SK-N-SH (cell line): ENCODE data around the gene CCDC148. TPM values are rescaled to one million over a fixed set of nuclear protein-coding genes. Genes with fewer than 3 reads are reported as not detected.

Experiments
- CTCF ChIA-PET: fragments of 300-600, 350-600 bp; formaldehyde crosslinking; extraction: SDS; loops from one replicate; lab custom pipeline; 2021; lab: Yijun Ruan, JAX
- POLR2A ChIA-PET: fragments of 350-600 bp; sonication (Branson Sonifier 250); formaldehyde crosslinking; extraction: SDS; loops from one replicate; lab custom pipeline; 2020; ENCODE audit warnings: antibody characterized with exemption, inconsistent platforms; lab: Yijun Ruan, JAX
- DNase-seq: peaks from one replicate; pipeline ENCODE4 v3.0.0; 2012
- H2AFZ ChIP-seq: fragments of 200-600 bp; sonication (generic); 2 replicates; pipeline ENCODE4 v1.8.1; 2016; ENCODE audit warnings: antibody characterized with exemption, mild to moderate bottlenecking, low read depth
- H3F3A ChIP-seq: fragments of 200-600 bp; sonication (generic); replicated peaks from 2 replicates; pipeline ENCODE3; 2016; ENCODE audit warnings: antibody characterized with exemption, mild to moderate bottlenecking; ENCODE audit not compliant: insufficient read depth
- H3K27ac ChIP-seq, 2 experiments: fragments of 200-500 bp in 1 of 2; fragments of 200-600 bp in 1 of 2; sonication (Bioruptor generic) in 1 of 2; sonication (generic), shearing (Covaris generic) in 1 of 2; 2 replicates each; pipeline versions ENCODE4 v1.5.1 to v1.6.1; 2014 to 2016; ENCODE audit warnings: low read depth in 2 of 2, inconsistent platforms in 1 of 2, low read length in 1 of 2, mild to moderate bottlenecking in 1 of 2, mixed read lengths in 1 of 2
- H3K27me3 ChIP-seq: fragments of 200-600 bp; sonication (generic), shearing (Covaris generic); 2 replicates; pipeline ENCODE4 v1.6.1; 2016; ENCODE audit warnings: mixed run types; ENCODE audit not compliant: insufficient read depth
- H3K36me3 ChIP-seq, 2 experiments: fragments of 200-500 bp in 1 of 2; fragments of 200-600 bp in 1 of 2; sonication (Bioruptor generic) in 1 of 2; sonication (generic) in 1 of 2; replicated peaks in 1 of 2; 2 replicates each; pipeline versions ENCODE3 to v1.5.1; 2014 to 2016; ENCODE audit warnings: low read length in 1 of 2, mild to moderate bottlenecking in 1 of 2; ENCODE audit not compliant: insufficient read depth in 2 of 2, control insufficient read depth in 1 of 2
- H3K4me1 ChIP-seq, 2 experiments: fragments of 200-500 bp in 1 of 2; fragments of 200-600 bp in 1 of 2; sonication (Bioruptor generic) in 1 of 2; sonication (generic), shearing (Covaris generic) in 1 of 2; 2 replicates each; pipeline versions ENCODE4 v1.5.1 to v1.6.1; 2014 to 2016; ENCODE audit warnings: low read depth in 1 of 2, low read length in 1 of 2, mixed run types in 1 of 2; ENCODE audit not compliant: insufficient read depth in 2 of 2, control insufficient read depth in 1 of 2
- H3K4me2 ChIP-seq: fragments of 200-600 bp; sonication (generic), shearing (Covaris generic); 2 replicates; pipeline ENCODE4 v1.6.1; 2017; ENCODE audit warnings: mixed run types
- H3K4me3 ChIP-seq, 2 experiments: fragments of 200-500 bp in 1 of 2; fragments of 200-600 bp in 1 of 2; sonication (Bioruptor generic) in 1 of 2; sonication (generic), shearing (Covaris generic) in 1 of 2; 2 replicates each; pipeline versions ENCODE4 v1.5.1 to v1.8.1; 2014 to 2016; ENCODE audit warnings: low read depth in 2 of 2, inconsistent platforms in 1 of 2, low read length in 1 of 2, mild to moderate bottlenecking in 1 of 2, mixed read lengths in 1 of 2, moderate library complexity in 1 of 2
- H3K79me2 ChIP-seq: fragments of 200-600 bp; sonication (generic); 2 replicates; pipeline ENCODE4 v1.8.1; 2017; ENCODE audit warnings: mild to moderate bottlenecking; ENCODE audit not compliant: insufficient read depth
- H3K9ac ChIP-seq: fragments of 200-600 bp; sonication (generic); 2 replicates; pipeline ENCODE4 v1.6.1; 2017; ENCODE audit warnings: mixed run types
- H3K9me2 ChIP-seq: fragments of 200-600 bp; sonication (generic); 2 replicates; pipeline ENCODE4 v1.6.1; 2017; ENCODE audit warnings: mixed run types
- H3K9me3 ChIP-seq: fragments of 200-600 bp; sonication (generic); 2 replicates; pipeline ENCODE4 v1.6.1; 2017; ENCODE audit warnings: mixed run types, mild to moderate bottlenecking, moderate library complexity
- H4K20me1 ChIP-seq: fragments of 200-600 bp; sonication (generic); 2 replicates; pipeline ENCODE4 v1.6.1; 2017; ENCODE audit warnings: mild to moderate bottlenecking, mixed run types; ENCODE audit not compliant: insufficient read depth
- CHD2 ChIP-seq: fragments of 150-350 bp; IDR thresholded peaks from 2 replicates; pipeline ENCODE4 v1.6.1; 2018; ENCODE audit warnings: low read length; ENCODE audit not compliant: partially characterized antibody
- CTCF ChIP-seq: fragments of 200-600 bp; sonication (generic); IDR thresholded peaks from 2 replicates; pipeline ENCODE4 v1.6.1; 2017; ENCODE audit warnings: antibody characterized with exemption, mild to moderate bottlenecking, moderate library complexity
- EP300 ChIP-seq, 2 experiments: IDR thresholded peaks; 2 replicates each; pipeline versions ENCODE4 v1.4.0 to v1.6.1; 2012; ENCODE audit warnings: borderline replicate concordance in 1 of 2, low read depth in 1 of 2, low read length in 1 of 2
- FOXM1 ChIP-seq: IDR thresholded peaks from 2 replicates; pipeline ENCODE4 v1.4.0; 2012; ENCODE audit warnings: low read depth, mild to moderate bottlenecking
- GABPA ChIP-seq: IDR thresholded peaks from 2 replicates; pipeline ENCODE4 v1.4.0; 2012; ENCODE audit warnings: low read depth, mild to moderate bottlenecking
- MXI1 ChIP-seq: IDR thresholded peaks from 2 replicates; pipeline ENCODE4 v1.6.1; 2012; ENCODE audit warnings: mild to moderate bottlenecking, low read depth, low read length, improper control_type of control experiment
- NFIC ChIP-seq: IDR thresholded peaks from 2 replicates; pipeline ENCODE4 v1.4.0; 2012; ENCODE audit warnings: borderline replicate concordance
- POLR2AphosphoS5 ChIP-seq: IDR thresholded peaks from 2 replicates; pipeline ENCODE4 v1.6.1; 2012; ENCODE audit warnings: low read depth, low read length
- RAD21 ChIP-seq: IDR thresholded peaks from 2 replicates; pipeline ENCODE4 v1.6.1; 2012; ENCODE audit warnings: mild to moderate bottlenecking, low read length
- RCOR1 ChIP-seq: fragments of 150-350 bp; IDR thresholded peaks from 2 replicates; pipeline ENCODE4 v1.6.1; 2017; ENCODE audit warnings: antibody characterized with exemption, low read length
- RFX5 ChIP-seq: IDR thresholded peaks from 2 replicates; pipeline ENCODE4 v1.6.1; 2012; ENCODE audit warnings: mild to moderate bottlenecking, improper control_type of control experiment, low read length
- SMC3 ChIP-seq: IDR thresholded peaks from 2 replicates; pipeline ENCODE4 v1.6.1; 2012; ENCODE audit warnings: low read depth, low read length, improper control_type of control experiment
- TCF12 ChIP-seq: IDR thresholded peaks from 2 replicates; pipeline ENCODE4 v1.4.0; 2012
- TEAD4 ChIP-seq: IDR thresholded peaks from 2 replicates; pipeline ENCODE4 v1.4.0; 2012; ENCODE audit warnings: mild to moderate bottlenecking, borderline replicate concordance; ENCODE audit not compliant: insufficient read depth
- USF2 ChIP-seq: fragments of 150-350 bp; IDR thresholded peaks from 2 replicates; pipeline ENCODE4 v1.6.1; 2017; ENCODE audit warnings: antibody characterized with exemption, low read length, low read depth, borderline replicate concordance
- YY1 ChIP-seq: IDR thresholded peaks from 2 replicates; pipeline ENCODE4 v1.4.0; 2012; ENCODE audit warnings: low read depth, mild to moderate bottlenecking
- ZBTB33 ChIP-seq: IDR thresholded peaks from 2 replicates; pipeline ENCODE4 v1.4.0; 2012; ENCODE audit warnings: low read depth, borderline replicate concordance
- WGBS: methylation state at CpG from one replicate; pipeline ENCODE4 v1.1.6; 2017; ENCODE audit warnings: low lambda C conversion rate; 5-methylcytosine and 5-hydroxymethylcytosine counted together
- polyA plus RNA-seq, 3 experiments: library from polyadenylated mRNA; depleted of rRNA; stranded (reverse); fragments of >200 nt; gene quantifications; 2 replicates each; pipeline ENCODE4 v1.2.3, GENCODE V29; 2012
- TF ChIP-seq, protein P1 (sequence below): IDR thresholded peaks from 2 replicates; pipeline ENCODE4 v1.4.0; 2012; ENCODE audit warnings: low read depth, borderline replicate concordance
- TF ChIP-seq, protein P2 (sequence below): IDR thresholded peaks from 2 replicates; pipeline ENCODE4; 2012

The CCDC148 gene
- polyA plus RNA-seq, 1 of the 3 experiments (the other 2 are of a cell fraction): 0.18 TPM

GRCh38 chr2:158239271-158239670, 217.3 kb downstream of the CCDC148 start:
- CTCF ChIA-PET: interaction anchor here (0.6 kb wide), 1 partner anchor 506 kb away, joined by 3 read pairs; no protein-coding TSS in a partner anchor
- POLR2A ChIA-PET: no interaction called here
- H3K79me2 ChIP-seq: no peaks in the 10 kb centered on the region
- DNase-seq: no peak
- no peaks in the 10 kb centered on the region for H3K9me3 ChIP-seq
- H3K4me2 ChIP-seq: no peak overlapping the region
- 64% methylated on average over 2 of the region's 2 CpGs for WGBS
- no peak overlapping the region for H3K4me3 ChIP-seq
- peaks cover 0 to 3% of the 10 kb centered on the region in 2 experiments; a peak in 1 of 4 replicates for H3K4me1 ChIP-seq
- no peak overlapping the region for H2AFZ ChIP-seq
- no peak overlapping the region for H3K9ac ChIP-seq
- H3K27ac ChIP-seq: no peak overlapping the region
- H3K36me3 ChIP-seq: no peaks in the 10 kb centered on the region
- no peaks in the 10 kb centered on the region for H4K20me1 ChIP-seq
- no peaks in the 10 kb centered on the region for H3F3A ChIP-seq
- no peaks in the 10 kb centered on the region for H3K9me2 ChIP-seq
- TF ChIP-seq, protein P1, sequence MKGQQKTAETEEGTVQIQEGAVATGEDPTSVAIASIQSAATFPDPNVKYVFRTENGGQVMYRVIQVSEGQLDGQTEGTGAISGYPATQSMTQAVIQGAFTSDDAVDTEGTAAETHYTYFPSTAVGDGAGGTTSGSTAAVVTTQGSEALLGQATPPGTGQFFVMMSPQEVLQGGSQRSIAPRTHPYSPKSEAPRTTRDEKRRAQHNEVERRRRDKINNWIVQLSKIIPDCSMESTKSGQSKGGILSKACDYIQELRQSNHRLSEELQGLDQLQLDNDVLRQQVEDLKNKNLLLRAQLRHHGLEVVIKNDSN: no peak
- TF ChIP-seq GABPA (no peak), POLR2AphosphoS5 (no peak), TCF12 (no peak), CTCF (no peak), RCOR1 (no peak), RFX5 (no peak), FOXM1 (no peak), EP300 (IDR thresholded peaks at IDR 0.05; ENCODE audit: borderline replicate concordance in 1 of 2, low read depth in 1 of 2, low read length in 1 of 2) (no peak), ZBTB33 (no peak)
- no peaks in the 10 kb centered on the region for H3K27me3 ChIP-seq

DNA sequence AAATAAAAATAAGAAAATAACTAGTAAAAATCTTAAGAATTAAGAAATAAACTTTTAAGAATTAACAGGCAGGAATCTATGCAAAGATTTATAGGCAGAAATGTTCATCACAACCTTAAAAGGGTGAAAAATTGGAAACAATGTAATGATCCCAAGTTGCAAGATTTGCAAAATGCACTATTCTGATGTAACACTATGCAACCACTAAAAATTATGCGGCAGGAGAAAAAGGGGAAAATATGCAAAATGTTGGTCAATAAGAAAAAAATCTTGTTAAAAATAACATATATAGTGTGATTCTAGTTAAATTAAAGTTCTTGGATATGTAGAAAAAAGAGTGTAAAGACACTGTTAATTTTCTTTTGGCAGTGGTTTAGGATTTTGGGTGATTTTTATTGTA, 222.1 kb downstream of the CCDC148 start:
- Histone ChIP-seq H3F3A (no peaks in the 10 kb centered on the region), H3K79me2 (no peaks in the 10 kb centered on the region), H3K27me3 (no peaks in the 10 kb centered on the region; the same call in 1 of the 2 replicates), H3K36me3 (no peaks in the 10 kb centered on the region), H3K9me3 (no peaks in the 10 kb centered on the region), H3K27ac (no peak overlapping the region), H3K9ac (no peak overlapping the region), H2AFZ (no peak overlapping the region), H4K20me1 (no peaks in the 10 kb centered on the region), H3K4me3 (no peak overlapping the region), H3K4me2 (no peak overlapping the region), H3K9me2 (no peaks in the 10 kb centered on the region), H3K4me1 (no peaks in the 10 kb centered on the region; a peak in 1 of 4 replicates)
- ChIA-PET POLR2A (no interaction called here), CTCF (no interaction called here)
- WGBS: 92% methylated on average over 1 of the region's 1 CpG
- no peak for DNase-seq
- TF ChIP-seq SMC3 (no peak), TCF12 (no peak), NFIC (no peak), MXI1 (no peak), USF2 (no peak), RAD21 (no peak), CHD2 (no peak), TEAD4 (no peak), YY1 (no peak), RCOR1 (no peak)
- TF ChIP-seq, protein P1: no peak
- TF ChIP-seq, protein P2, sequence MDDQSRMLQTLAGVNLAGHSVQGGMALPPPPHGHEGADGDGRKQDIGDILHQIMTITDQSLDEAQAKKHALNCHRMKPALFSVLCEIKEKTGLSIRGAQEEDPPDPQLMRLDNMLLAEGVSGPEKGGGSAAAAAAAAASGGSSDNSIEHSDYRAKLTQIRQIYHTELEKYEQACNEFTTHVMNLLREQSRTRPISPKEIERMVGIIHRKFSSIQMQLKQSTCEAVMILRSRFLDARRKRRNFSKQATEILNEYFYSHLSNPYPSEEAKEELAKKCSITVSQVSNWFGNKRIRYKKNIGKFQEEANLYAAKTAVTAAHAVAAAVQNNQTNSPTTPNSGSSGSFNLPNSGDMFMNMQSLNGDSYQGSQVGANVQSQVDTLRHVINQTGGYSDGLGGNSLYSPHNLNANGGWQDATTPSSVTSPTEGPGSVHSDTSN: no peak
